GM12878 (cell line): Measurements from ENCODE around the gene ANK3. TPM values are rescaled to one million over a fixed set of nuclear protein-coding genes. Genes with fewer than 3 reads are reported as not detected.

Experiments
- ATAC-seq: fragments of 200-7000 bp; cut with Tn5 transposase; 3 replicates; pipeline ENCODE4 v1.9.1; 2020; ENCODE audit warnings: mild to moderate bottlenecking, moderate library complexity
- BruUV-seq: library from RNA; stranded (reverse); fragments of 400-500 nt; replicated peaks from 2 replicates; lab custom pipeline; 2021; lab: Mats Ljungman, UMichigan
- CTCF ChIA-PET: fragments of 300-600 bp; sonication (Branson Sonifier 250); formaldehyde crosslinking; extraction: SDS; loops from one replicate; lab custom pipeline; 2021; ENCODE audit warnings: inconsistent platforms; lab: Yijun Ruan, JAX
- POLR2A ChIA-PET: fragments of 350-600 bp; formaldehyde crosslinking; extraction: SDS; loops from one replicate; lab custom pipeline; 2021; ENCODE audit warnings: inconsistent platforms; lab: Charles Lee
- RAD21 ChIA-PET: fragments of 300-600 bp; sonication (Branson Sonifier 250); formaldehyde crosslinking; loops from one replicate; lab custom pipeline; 2023; ENCODE audit warnings: antibody characterized with exemption; ENCODE audit not compliant: unreplicated experiment; lab: Charles Lee
- SMC1A ChIA-PET: fragments of 300-600 bp; sonication (Branson Sonifier 250); formaldehyde crosslinking; loops from one replicate; lab custom pipeline; 2023; ENCODE audit not compliant: unreplicated experiment, uncharacterized antibody; lab: Charles Lee
- DNase-seq: peaks from one replicate; pipeline ENCODE4 v3.0.0-alpha.2; 2011; ENCODE audit warnings: low read depth, low spot score
- FAIRE-seq: peaks from 3 replicates; lab custom pipeline; 2011; peaks lifted over from hg19 to GRCh38; lab: Jason Lieb, UNC
- H2AFZ ChIP-seq: 2 replicates; pipeline ENCODE4 v1.6.0; 2011; ENCODE audit warnings: low read depth, low read length, control low read depth; ENCODE audit not compliant: control insufficient read depth
- H3K27ac ChIP-seq: 2 replicates; pipeline ENCODE4 v1.5.1; 2011; ENCODE audit warnings: control low read depth; ENCODE audit not compliant: control insufficient read depth, insufficient read depth
- H3K27me3 ChIP-seq, 2 experiments: replicated peaks in 1 of 2; 2 replicates each; pipeline versions ENCODE4 v1.6.0 to v1.6.1; 2011; ENCODE audit warnings: low read length in 1 of 2; ENCODE audit not compliant: control insufficient read depth in 2 of 2, insufficient read depth in 2 of 2
- H3K36me3 ChIP-seq, 2 experiments: 2 replicates each; pipeline ENCODE4 v1.5.1; 2011; ENCODE audit warnings: low read length in 1 of 2; ENCODE audit not compliant: control insufficient read depth in 2 of 2, insufficient read depth in 2 of 2
- H3K4me1 ChIP-seq: 2 replicates; pipeline ENCODE4 v1.6.1; 2011; ENCODE audit warnings: mild to moderate bottlenecking, low read length, moderate library complexity, mixed read lengths; ENCODE audit not compliant: control insufficient read depth, insufficient read depth
- H3K4me2 ChIP-seq: 2 replicates; pipeline ENCODE4 v1.6.0; 2011; ENCODE audit warnings: control low read depth; ENCODE audit not compliant: control insufficient read depth, insufficient read depth
- H3K4me3 ChIP-seq: fragments of 200-600 bp; sonication (generic); 2 replicates; pipeline ENCODE4 v1.5.1; 2016
- H3K79me2 ChIP-seq: 2 replicates; pipeline ENCODE4 v1.6.0; 2011; ENCODE audit warnings: low read length; ENCODE audit not compliant: control insufficient read depth, insufficient read depth
- H3K9ac ChIP-seq: 2 replicates; pipeline ENCODE4 v1.8.0; 2011; ENCODE audit warnings: low read length, control low read depth, mixed read lengths; ENCODE audit not compliant: control insufficient read depth, insufficient read depth
- H3K9me3 ChIP-seq: replicated peaks from 3 replicates; pipeline ENCODE4 v1.5.1; 2011; ENCODE audit warnings: mild to moderate bottlenecking, low read length; ENCODE audit not compliant: control insufficient read depth, insufficient read depth
- H4K20me1 ChIP-seq: 2 replicates; pipeline ENCODE4 v1.6.0; 2011; ENCODE audit not compliant: control insufficient read depth, insufficient read depth
- BACH1 ChIP-seq: fragments of 450-650 bp; IDR thresholded peaks from 2 replicates; pipeline ENCODE4 v1.6.1; 2017; ENCODE audit warnings: mild to moderate bottlenecking, borderline replicate concordance
- BMI1 ChIP-seq: fragments of 450-650 bp; IDR thresholded peaks from 2 replicates; pipeline ENCODE4 v1.6.1; 2016; ENCODE audit warnings: mild to moderate bottlenecking, moderate library complexity, borderline replicate concordance
- BRCA1 ChIP-seq: IDR thresholded peaks from 2 replicates; pipeline ENCODE4 v1.6.1; 2011; ENCODE audit warnings: low read depth, low read length, improper control_type of control experiment
- CBFB ChIP-seq: IDR thresholded peaks from 2 replicates; pipeline ENCODE4 v1.6.1; 2016; ENCODE audit warnings: antibody characterized with exemption, low read depth
- CHD1 ChIP-seq: IDR thresholded peaks from 2 replicates; pipeline ENCODE4 v1.6.1; 2012; ENCODE audit warnings: low read depth, low read length, improper control_type of control experiment
- CHD4 ChIP-seq: fragments of 200-600 bp; sonication (generic); IDR thresholded peaks from 2 replicates; pipeline ENCODE4 v1.6.1; 2016; ENCODE audit warnings: mild to moderate bottlenecking
- MEF2A ChIP-seq: IDR thresholded peaks from 2 replicates; pipeline ENCODE4 v1.6.1; 2011; ENCODE audit warnings: low read depth, mild to moderate bottlenecking, low read length, moderate library complexity; ENCODE audit not compliant: insufficient read depth
- POLR2AphosphoS2 ChIP-seq: IDR thresholded peaks from 2 replicates; pipeline ENCODE4 v1.6.1; 2011; ENCODE audit warnings: low read depth, mild to moderate bottlenecking, low read length, improper control_type of control experiment, moderate library complexity
- STAT1 ChIP-seq: fragments of 450-650 bp; conservative IDR thresholded peaks from 2 replicates; pipeline ENCODE4 v1.6.1; 2014; ENCODE audit warnings: antibody characterized with exemption, mild to moderate bottlenecking
- TCF12 ChIP-seq: IDR thresholded peaks from 2 replicates; pipeline ENCODE4 v1.6.1; 2011; ENCODE audit warnings: low read depth, mild to moderate bottlenecking, low read length
- TCF7 ChIP-seq: IDR thresholded peaks from 2 replicates; pipeline ENCODE4 v1.6.1; 2014; ENCODE audit warnings: antibody characterized with exemption, borderline replicate concordance
- ZZZ3 ChIP-seq: IDR thresholded peaks from 2 replicates; pipeline ENCODE4 v1.6.1; 2011; ENCODE audit warnings: low read depth; ENCODE audit not compliant: control insufficient read depth, insufficient read length
- WGBS: methylation state at CpG from one replicate; pipeline ENCODE4 v1.1.6; 2016; ENCODE audit warnings: low lambda C conversion rate; ENCODE audit not compliant: insufficient replicate concordance, insufficient coverage; ENCODE audit errors: missing lambda C conversion rate; 5-methylcytosine and 5-hydroxymethylcytosine counted together
- in situ Hi-C: fragments of 300-500 bp; cut with MboI; formaldehyde crosslinking; loops from 9 replicates; pipeline ENCODE4 v1.14.3; 2018; ENCODE audit warnings: mixed read lengths
- intact Hi-C: fragments of 100-400 bp; cut with micrococcal nuclease; formaldehyde crosslinking; loops from one replicate; pipeline ENCODE4 v1.14.2; 2022; ENCODE audit not compliant: unreplicated experiment
- polyA plus RNA-seq, 11 experiments: library from polyadenylated mRNA; depleted of rRNA in 4 of 11; unstranded in 6 of 11; stranded (reverse) in 5 of 11; fragments of >200 nt; fragmentation: Nextera tagmentation in 4 of 11; fragmentation: Illumina TruSeq in 1 of 11; extraction: Ambion mirVana in 4 of 11; extraction: Trizol in 1 of 11; gene quantifications; 1 replicate in 1 of 11; 2 replicates in 10 of 11; pipeline versions ENCODE4 v1.2.1 to v1.2.3, GENCODE V29; 2011 to 2016; ENCODE audit warnings: inconsistent platforms in 2 of 11, missing spikeins in 2 of 11, low read depth in 1 of 11
- total RNA-seq, 4 experiments: library from RNA; depleted of rRNA in 3 of 4; stranded (reverse); fragments of >200 nt in 3 of 4; fragmentation: Illumina TruSeq in 1 of 4; extraction: Trizol in 1 of 4; gene quantifications; 2 replicates each; pipeline versions ENCODE4 v1.2.1 to v1.2.3, GENCODE V29; 2013 to 2021
- TF ChIP-seq, protein P1 (sequence below): fragments of 450-650 bp; IDR thresholded peaks from 2 replicates; pipeline ENCODE4 v1.6.1; 2016; ENCODE audit warnings: mild to moderate bottlenecking, moderate library complexity, borderline replicate concordance
- TF ChIP-seq, protein P2 (sequence below): IDR thresholded peaks from 2 replicates; pipeline ENCODE4 v1.6.1; 2012; ENCODE audit warnings: low read depth, low read length, improper control_type of control experiment
- TF ChIP-seq, protein P3 (sequence below), 3 experiments: IDR thresholded peaks in 2 of 3; conservative IDR thresholded peaks in 1 of 3; 2 replicates each; pipeline ENCODE4 v1.5.1; 2011; ENCODE audit warnings: low read depth in 3 of 3, low read length in 3 of 3, mild to moderate bottlenecking in 3 of 3, control low read depth in 2 of 3, moderate library complexity in 2 of 3, inconsistent platforms in 1 of 3, mixed read lengths in 1 of 3; ENCODE audit not compliant: control insufficient read depth in 2 of 3, insufficient read depth in 1 of 3; ENCODE audit errors: extremely low read depth in 1 of 3

Gene ANK3
- total and polyA plus RNA-seq, 10 of the 15 experiments (the other 5 are each of a cell fraction or from before 2014, with no cell fraction given) = 0.06 to 0.82 (median 0.20) TPM; not detected in 2

DNA sequence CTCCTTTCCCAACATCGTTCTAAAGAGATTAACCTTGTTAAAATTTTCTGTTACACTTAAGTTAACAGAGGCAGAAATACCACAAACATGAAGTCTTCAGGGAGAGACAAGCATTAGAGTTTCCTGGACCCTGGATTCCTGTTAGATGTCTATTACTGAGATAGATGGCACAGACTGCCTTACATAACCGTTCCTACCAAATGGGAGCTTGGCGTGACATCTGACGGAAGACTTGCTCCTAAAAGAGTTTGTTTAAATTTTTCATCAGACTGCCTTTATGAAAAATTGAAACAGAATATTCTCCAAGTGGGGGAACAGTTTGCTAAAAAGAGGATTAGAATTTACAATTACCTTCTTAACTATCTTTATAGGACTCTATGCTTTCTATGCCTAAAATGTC is 22.7 kb downstream of the ANK3 start (continued):
- TF ChIP-seq, protein P1, sequence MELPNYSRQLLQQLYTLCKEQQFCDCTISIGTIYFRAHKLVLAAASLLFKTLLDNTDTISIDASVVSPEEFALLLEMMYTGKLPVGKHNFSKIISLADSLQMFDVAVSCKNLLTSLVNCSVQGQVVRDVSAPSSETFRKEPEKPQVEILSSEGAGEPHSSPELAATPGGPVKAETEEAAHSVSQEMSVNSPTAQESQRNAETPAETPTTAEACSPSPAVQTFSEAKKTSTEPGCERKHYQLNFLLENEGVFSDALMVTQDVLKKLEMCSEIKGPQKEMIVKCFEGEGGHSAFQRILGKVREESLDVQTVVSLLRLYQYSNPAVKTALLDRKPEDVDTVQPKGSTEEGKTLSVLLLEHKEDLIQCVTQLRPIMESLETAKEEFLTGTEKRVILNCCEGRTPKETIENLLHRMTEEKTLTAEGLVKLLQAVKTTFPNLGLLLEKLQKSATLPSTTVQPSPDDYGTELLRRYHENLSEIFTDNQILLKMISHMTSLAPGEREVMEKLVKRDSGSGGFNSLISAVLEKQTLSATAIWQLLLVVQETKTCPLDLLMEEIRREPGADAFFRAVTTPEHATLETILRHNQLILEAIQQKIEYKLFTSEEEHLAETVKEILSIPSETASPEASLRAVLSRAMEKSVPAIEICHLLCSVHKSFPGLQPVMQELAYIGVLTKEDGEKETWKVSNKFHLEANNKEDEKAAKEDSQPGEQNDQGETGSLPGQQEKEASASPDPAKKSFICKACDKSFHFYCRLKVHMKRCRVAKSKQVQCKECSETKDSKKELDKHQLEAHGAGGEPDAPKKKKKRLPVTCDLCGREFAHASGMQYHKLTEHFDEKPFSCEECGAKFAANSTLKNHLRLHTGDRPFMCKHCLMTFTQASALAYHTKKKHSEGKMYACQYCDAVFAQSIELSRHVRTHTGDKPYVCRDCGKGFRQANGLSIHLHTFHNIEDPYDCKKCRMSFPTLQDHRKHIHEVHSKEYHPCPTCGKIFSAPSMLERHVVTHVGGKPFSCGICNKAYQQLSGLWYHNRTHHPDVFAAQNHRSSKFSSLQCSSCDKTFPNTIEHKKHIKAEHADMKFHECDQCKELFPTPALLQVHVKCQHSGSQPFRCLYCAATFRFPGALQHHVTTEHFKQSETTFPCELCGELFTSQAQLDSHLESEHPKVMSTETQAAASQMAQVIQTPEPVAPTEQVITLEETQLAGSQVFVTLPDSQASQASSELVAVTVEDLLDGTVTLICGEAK = no peak
- TF ChIP-seq BACH1 (no peak), BRCA1 (no peak), CBFB (no peak), CHD4 (no peak), CHD1 (no peak)

DNA sequence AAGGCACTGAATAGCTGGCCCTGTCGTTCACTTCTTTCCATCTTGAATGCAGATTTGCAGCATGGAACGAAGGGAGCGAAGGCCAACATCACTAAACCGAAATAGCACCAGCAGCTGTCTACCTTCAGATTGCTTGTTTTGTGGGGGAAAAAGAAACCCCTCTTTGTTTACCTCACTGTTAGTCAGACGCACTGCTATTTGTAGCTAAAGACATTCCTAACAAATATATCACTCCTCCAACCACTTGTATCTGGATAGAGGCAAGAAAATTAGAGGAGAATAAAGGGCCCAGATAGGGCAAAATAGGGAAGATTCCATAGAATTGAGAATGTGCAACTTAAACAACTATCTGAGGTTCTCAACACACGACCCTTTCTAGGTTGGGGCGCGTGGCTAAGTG is 26.5 kb downstream of the ANK3 start:
- Histone ChIP-seq H3K9me3 (no peaks in the 10 kb centered on the region), H3K9ac (no peak overlapping the region), H3K4me2 (no peak overlapping the region), H3K27me3 (0 out of 4 replicates have a peak, but pooled peaks cover 0 to 3% of the 10 kb centered on the region in 2 experiments), H3K27ac (no peak overlapping the region), H4K20me1 (no peaks in the 10 kb centered on the region), H3K4me3 (no peak overlapping the region), H3K36me3 (no peaks in the 10 kb centered on the region), H2AFZ (no peak overlapping the region), H3K4me1 (peaks cover 2% of the 10 kb centered on the region), H3K79me2 (no peaks in the 10 kb centered on the region)
- SMC1A ChIA-PET = no interaction called here
- in situ Hi-C loops (no loop called here), intact Hi-C loops (no loop called here)
- RAD21 ChIA-PET = no interaction called here
- DNase-seq (no peak), FAIRE-seq (no peak), ATAC-seq (no peak)
- POLR2A ChIA-PET = no interaction called here
- WGBS = 65% methylated on average over 8 of the region's 8 CpGs
- CTCF ChIA-PET = interaction anchor here (0.7 kb wide), 1 partner anchor 36 kb away, joined by 3 read pairs; no protein-coding TSS in a partner anchor
- no TSS peak for BruUV-seq
- TF ChIP-seq TCF12 (no peak), POLR2AphosphoS2 (no peak), ZZZ3 (no peak), BMI1 (no peak), TCF7 (no peak), MEF2A (no peak), STAT1 (no peak)
- TF ChIP-seq, protein P2, sequence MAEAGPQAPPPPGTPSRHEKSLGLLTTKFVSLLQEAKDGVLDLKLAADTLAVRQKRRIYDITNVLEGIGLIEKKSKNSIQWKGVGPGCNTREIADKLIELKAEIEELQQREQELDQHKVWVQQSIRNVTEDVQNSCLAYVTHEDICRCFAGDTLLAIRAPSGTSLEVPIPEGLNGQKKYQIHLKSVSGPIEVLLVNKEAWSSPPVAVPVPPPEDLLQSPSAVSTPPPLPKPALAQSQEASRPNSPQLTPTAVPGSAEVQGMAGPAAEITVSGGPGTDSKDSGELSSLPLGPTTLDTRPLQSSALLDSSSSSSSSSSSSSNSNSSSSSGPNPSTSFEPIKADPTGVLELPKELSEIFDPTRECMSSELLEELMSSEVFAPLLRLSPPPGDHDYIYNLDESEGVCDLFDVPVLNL = no peak
- TF ChIP-seq, protein P3, sequence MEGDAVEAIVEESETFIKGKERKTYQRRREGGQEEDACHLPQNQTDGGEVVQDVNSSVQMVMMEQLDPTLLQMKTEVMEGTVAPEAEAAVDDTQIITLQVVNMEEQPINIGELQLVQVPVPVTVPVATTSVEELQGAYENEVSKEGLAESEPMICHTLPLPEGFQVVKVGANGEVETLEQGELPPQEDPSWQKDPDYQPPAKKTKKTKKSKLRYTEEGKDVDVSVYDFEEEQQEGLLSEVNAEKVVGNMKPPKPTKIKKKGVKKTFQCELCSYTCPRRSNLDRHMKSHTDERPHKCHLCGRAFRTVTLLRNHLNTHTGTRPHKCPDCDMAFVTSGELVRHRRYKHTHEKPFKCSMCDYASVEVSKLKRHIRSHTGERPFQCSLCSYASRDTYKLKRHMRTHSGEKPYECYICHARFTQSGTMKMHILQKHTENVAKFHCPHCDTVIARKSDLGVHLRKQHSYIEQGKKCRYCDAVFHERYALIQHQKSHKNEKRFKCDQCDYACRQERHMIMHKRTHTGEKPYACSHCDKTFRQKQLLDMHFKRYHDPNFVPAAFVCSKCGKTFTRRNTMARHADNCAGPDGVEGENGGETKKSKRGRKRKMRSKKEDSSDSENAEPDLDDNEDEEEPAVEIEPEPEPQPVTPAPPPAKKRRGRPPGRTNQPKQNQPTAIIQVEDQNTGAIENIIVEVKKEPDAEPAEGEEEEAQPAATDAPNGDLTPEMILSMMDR (IDR thresholded peaks at IDR 0.05 in 2 of 3, conservative IDR thresholded peaks at IDR 0.05 in 1 of 3; ENCODE audit: control insufficient read depth in 2 of 3, extremely low read depth in 1 of 3, insufficient read depth in 1 of 3, low read depth in 3 of 3, low read length in 3 of 3) = no peak
